Parietal lobe (tissue), 1 donor: ENCODE measurements around the gene SCUBE1. TPM values are rescaled to one million over a fixed set of nuclear protein-coding genes. Genes with fewer than 3 reads are reported as not detected.

Experiments used
- total RNA-seq: library from RNA; depleted of rRNA; stranded (reverse); fragments of >200 nt; gene quantifications from one replicate; pipeline ENCODE4 v1.2.3, GENCODE V29; 2014

Gene SCUBE1
- 59.8 TPM for total RNA-seq

DNA sequence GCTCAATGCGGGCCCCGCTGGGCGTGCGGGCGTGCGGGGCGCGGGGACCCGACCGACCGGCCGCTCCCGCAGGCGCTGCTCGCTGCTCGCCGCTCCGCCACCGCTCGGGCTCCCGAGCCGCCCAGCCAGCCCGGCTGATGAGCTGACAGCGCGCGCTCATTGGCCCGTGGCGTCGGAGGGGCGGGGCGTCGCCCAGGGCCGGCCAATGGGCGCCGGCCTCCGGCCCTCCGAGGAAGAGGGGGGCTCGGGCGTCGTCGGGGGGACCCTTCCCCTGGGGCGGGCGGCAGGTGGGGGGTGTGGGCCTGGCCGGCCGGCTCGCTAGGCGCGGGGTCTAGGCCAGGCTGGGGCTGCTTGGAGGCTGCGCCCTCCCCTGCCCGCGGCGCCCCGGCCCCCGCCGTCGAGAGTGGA lies at the start of gene SCUBE1:
Gene SCUBE1 (minus strand): TSS at position 111 of the 408 bp plus-strand sequence. CDS start 111 bp downstream, outside the sequence.

DNA sequence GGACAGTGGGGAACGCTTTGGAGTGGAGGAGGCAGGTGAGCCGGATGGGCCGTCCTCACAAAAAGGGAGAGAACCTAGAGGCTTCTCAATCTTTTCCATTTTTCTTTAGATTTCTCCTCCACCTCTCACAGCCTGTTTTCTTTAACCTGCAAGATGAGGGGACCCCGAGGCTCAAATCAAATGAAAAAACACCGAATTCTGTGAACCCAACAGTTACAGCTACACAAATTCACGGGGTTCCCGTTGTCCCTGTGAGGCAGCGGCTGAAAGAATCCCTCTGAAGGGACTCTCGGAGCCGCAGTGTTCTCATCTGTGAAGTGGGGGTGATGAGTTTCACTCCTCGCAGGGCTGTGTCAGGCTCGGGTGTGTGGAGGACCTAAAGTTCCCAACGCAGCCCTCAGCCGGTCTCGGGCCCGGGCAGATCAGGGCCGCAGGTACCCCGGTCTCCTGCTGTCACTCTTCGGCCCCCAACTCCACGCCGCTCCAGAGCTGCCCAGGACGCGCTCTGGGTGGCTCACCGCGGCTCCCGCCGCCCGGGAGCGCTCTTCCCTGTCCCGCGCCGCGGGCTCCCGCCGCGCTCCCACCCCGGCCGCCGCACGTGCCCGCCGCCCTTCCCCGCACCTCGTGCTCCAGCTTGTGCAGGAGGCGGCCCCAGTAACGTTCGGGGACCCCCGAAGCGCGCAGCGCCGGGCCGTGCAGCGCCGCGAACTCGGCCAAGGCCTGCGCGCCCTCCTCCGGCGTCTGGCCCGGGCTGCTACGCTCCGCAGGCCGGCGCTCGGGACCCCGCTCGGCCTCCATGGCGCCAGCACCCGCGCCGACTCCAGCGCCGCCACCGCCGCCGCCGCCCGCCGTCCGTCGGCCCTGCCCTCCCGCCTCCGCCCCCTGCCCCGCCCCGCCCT lies 156.7 kb downstream of the SCUBE1 start, which contains the start of gene TTLL12:
Gene TTLL12 (minus strand): TSS at position 863 of the 899 bp plus-strand sequence. CDS start 65 bp downstream, at position 798.

DNA sequence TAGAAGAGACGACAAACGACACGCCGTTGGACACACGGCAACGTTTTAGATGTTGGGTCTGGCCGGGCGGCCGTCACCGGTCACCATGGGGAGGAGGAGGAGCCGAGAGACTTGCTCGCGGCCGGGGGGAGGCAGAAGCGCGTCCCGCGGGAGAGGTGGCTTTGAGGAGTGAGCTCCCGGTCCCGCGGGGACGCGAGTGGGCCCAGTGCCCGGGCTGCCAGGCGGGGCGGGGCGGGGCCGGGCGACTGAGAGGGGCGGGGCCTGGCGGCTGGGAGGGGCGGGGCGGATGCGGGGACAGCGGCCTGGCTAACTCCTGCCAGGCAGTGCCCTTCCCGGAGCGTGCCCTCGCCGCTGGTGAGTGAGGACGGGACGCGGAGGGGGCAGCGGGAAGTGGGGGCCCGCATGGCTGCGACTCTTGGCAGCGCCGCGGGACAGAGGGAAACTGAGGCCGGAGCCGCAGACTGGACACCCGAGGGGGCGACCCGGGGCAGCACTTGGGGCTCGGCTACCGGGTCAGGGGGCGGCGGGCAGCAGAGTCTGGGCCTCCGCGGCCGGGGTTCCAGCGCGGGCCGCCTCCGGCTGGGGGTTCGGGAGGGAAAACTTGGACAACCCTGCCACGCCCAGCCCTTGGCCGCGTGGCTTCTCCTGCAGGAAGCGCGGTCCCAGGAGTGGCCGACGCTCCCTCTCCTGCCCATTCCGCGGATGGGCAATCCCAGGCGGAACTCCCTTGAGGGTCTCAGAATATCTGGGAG lies 191.7 kb downstream of the SCUBE1 start, which contains the start of gene TSPO:
Gene TSPO (plus strand): TSS at position 309 of the 752 bp plus-strand sequence. CDS start 7,680 bp downstream, outside the sequence.

Other genes with a start within 250 kb of the SCUBE1 start
- not detected for gene BIK, start 232.6 kb downstream of the SCUBE1 start, total RNA-seq
- 26.9 TPM for gene MCAT, start 200.0 kb downstream of the SCUBE1 start, total RNA-seq
- gene TSPO, start 191.8 kb downstream of the SCUBE1 start, total RNA-seq, result 37.6 TPM
- 36.6 TPM for gene TTLL12, start 156.2 kb downstream of the SCUBE1 start, total RNA-seq
- 461 TPM for gene MPPED1, start 68.6 kb upstream of the SCUBE1 start, total RNA-seq